ENCODE data around the gene GAL3ST2. TPM values are rescaled to one million over a fixed set of nuclear protein-coding genes. Genes with fewer than 3 reads are reported as not detected.
"Not testable (repeated sequence)": the region's sequence is repeated elsewhere in the genome, so short reads cannot be mapped to it uniquely, and the experiment has no call there.

Gene GAL3ST2
- total RNA-seq, 2 experiments from 2014 or later, result 1.1 TPM; not detected in 1

- H3K9me2 ChIP-seq (ENCODE audit: insufficient read depth, low read length), result no peaks in the 10 kb centered on the region
- peaks cover 3% of the 10 kb centered on the region for H3K4me1 ChIP-seq (ENCODE audit: insufficient read depth, low read length, poor library complexity, severe bottlenecking)
- intact Hi-C loops (cut with micrococcal nuclease; ENCODE audit: unreplicated experiment), result no loop called here
- H3K4me3 ChIP-seq (ENCODE audit: low read depth, low read length, poor library complexity, severe bottlenecking), result no peak overlapping the region
- H3K9me3 ChIP-seq (ENCODE audit: low read length), result no peaks in the 10 kb centered on the region
- H3K79me2 ChIP-seq (ENCODE audit: insufficient read depth, low read depth, low read length), result no peaks in the 10 kb centered on the region
- H3K27ac ChIP-seq (ENCODE audit: low read depth, low read length, poor library complexity, severe bottlenecking), result no peak overlapping the region
- BruUV-seq (replicated peaks), result no TSS peak
- CTCF ChIA-PET (ENCODE audit: unreplicated experiment), result no interaction called here
- no peak overlapping the region; the same call in 1 of the 2 replicates for H3K4me2 ChIP-seq (ENCODE audit: low read length)
- peak; percentile 22 for DNase-seq (ENCODE audit: low spot score)
- POLR2A ChIA-PET, result interaction anchor here (0.5 kb wide), 1 partner anchor 353 kb away, joined by 3 read pairs; no protein-coding TSS in a partner anchor
- TF ChIP-seq EZH2phosphoT487 (IDR thresholded peaks at IDR 0.05; ENCODE audit: borderline replicate concordance, low read depth, low read length) (no peak), CTCF (conservative IDR thresholded peaks at IDR 0.05; ENCODE audit: low read length) (peak; percentile 49)
- no peaks in the 10 kb centered on the region for H4K20me1 ChIP-seq (ENCODE audit: insufficient read depth, low read length)
- no peaks in the 10 kb centered on the region for H3K36me3 ChIP-seq (ENCODE audit: insufficient read depth, low read length)
- H2AFZ ChIP-seq (ENCODE audit: low read length), result no peak overlapping the region
These were observed 28.0 kb downstream of the GAL3ST2 start for GRCh38 chr2:241804326-241805229.

- intact Hi-C loops (cut with micrococcal nuclease; ENCODE audit: unreplicated experiment); POLR2A ChIA-PET; H3K36me3 ChIP-seq (ENCODE audit: insufficient read depth, low read length); H3K9me2 ChIP-seq (ENCODE audit: insufficient read depth, low read length); H3K4me1 ChIP-seq (ENCODE audit: insufficient read depth, low read length, poor library complexity, severe bottlenecking); DNase-seq (ENCODE audit: low spot score); BruUV-seq (replicated peaks); H4K20me1 ChIP-seq (ENCODE audit: insufficient read depth, low read length); H2AFZ ChIP-seq (ENCODE audit: low read length); H3K79me2 ChIP-seq (ENCODE audit: insufficient read depth, low read depth, low read length); H3K4me2 ChIP-seq (ENCODE audit: low read length); H3K9me3 ChIP-seq (ENCODE audit: low read length); H3K4me3 ChIP-seq (ENCODE audit: low read depth, low read length, poor library complexity, severe bottlenecking); H3K27ac ChIP-seq (ENCODE audit: low read depth, low read length, poor library complexity, severe bottlenecking); CTCF ChIA-PET (ENCODE audit: unreplicated experiment): not testable (repeated sequence)
These were observed 29.6 kb downstream of the GAL3ST2 start for GRCh38 chr2:241806217-241806616.

- Histone ChIP-seq H3K4me1 (ENCODE audit: insufficient read depth, low read length, poor library complexity, severe bottlenecking) (peaks cover 3% of the 10 kb centered on the region), H4K20me1 (ENCODE audit: insufficient read depth, low read length) (no peaks in the 10 kb centered on the region), H3K27ac (ENCODE audit: low read depth, low read length, poor library complexity, severe bottlenecking) (no peak overlapping the region), H3K79me2 (ENCODE audit: insufficient read depth, low read depth, low read length) (no peaks in the 10 kb centered on the region), H3K4me3 (ENCODE audit: low read depth, low read length, poor library complexity, severe bottlenecking) (no peak overlapping the region), H2AFZ (ENCODE audit: low read length) (no peak overlapping the region), H3K9me3 (ENCODE audit: low read length) (no peaks in the 10 kb centered on the region), H3K9me2 (ENCODE audit: insufficient read depth, low read length) (no peaks in the 10 kb centered on the region), H3K36me3 (ENCODE audit: insufficient read depth, low read length) (no peaks in the 10 kb centered on the region), H3K4me2 (ENCODE audit: low read length) (no peak overlapping the region)
- no peak for TF ChIP-seq CTCF (conservative IDR thresholded peaks at IDR 0.05; ENCODE audit: low read length)
- TF ChIP-seq EZH2phosphoT487 (IDR thresholded peaks at IDR 0.05; ENCODE audit: borderline replicate concordance, low read depth, low read length), result no peak
- POLR2A ChIA-PET, result no interaction called here
- no TSS peak for BruUV-seq (replicated peaks)
- intact Hi-C loops (cut with micrococcal nuclease; ENCODE audit: unreplicated experiment), result no loop called here
- CTCF ChIA-PET (ENCODE audit: unreplicated experiment), result no interaction called here
- DNase-seq (ENCODE audit: low spot score), result no peak
These were observed 31.6 kb downstream of the GAL3ST2 start for GRCh38 chr2:241808051-241808720.
